Gastroesophageal sphincter (tissue), 3 donors: ENCODE data around the gene CDYL2.

Experiments used
- CTCF ChIP-seq, 4 experiments: fragments of 200-600 bp in 2 of 4; fragments of 450-650 bp in 2 of 4; sonication (generic) in 1 of 4; IDR thresholded peaks; one replicate each; pipeline ENCODE4 v1.5.1; 2017 to 2019; ENCODE audit warnings: antibody characterized with exemption in 4 of 4, mild to moderate bottlenecking in 2 of 4, moderate library complexity in 2 of 4
- POLR2A ChIP-seq, 2 donors: fragments of 450-650 bp; IDR thresholded peaks; one replicate each; pipeline ENCODE4 v1.6.1; 2017; ENCODE audit warnings: antibody characterized with exemption in 2 of 2, mild to moderate bottlenecking in 2 of 2, moderate library complexity in 1 of 2

GRCh38 chr16:80671281-80671849, 133.0 kb downstream of the CDYL2 start:
- no peak for TF ChIP-seq CTCF (IDR thresholded peaks at IDR 0.05)
- TF ChIP-seq POLR2A (IDR thresholded peaks at IDR 0.05): no peak
